Measurements from ENCODE around the gene CENPS.
"Not testable (repeated sequence)": the region's sequence is repeated elsewhere in the genome, so short reads cannot be mapped to it uniquely, and the experiment has no call there.

DNA sequence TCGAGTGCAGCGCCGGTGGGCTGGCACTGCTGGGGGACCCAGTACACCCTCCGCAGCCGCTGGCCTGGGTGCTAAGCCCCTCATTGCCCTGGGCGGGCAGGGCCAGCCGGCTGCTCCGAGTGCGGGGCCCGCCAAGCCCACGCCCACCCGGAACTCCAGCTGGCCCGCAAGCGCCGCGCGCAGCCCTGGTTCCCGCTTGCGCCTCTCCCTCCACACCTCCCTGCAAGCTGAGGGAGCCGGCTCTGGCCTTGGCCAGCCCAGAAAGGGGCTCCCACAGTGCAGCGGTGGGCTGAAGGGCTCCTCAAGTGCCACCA is 3.7 kb upstream of the CENPS start:
- TF ChIP-seq CTCF (IDR thresholded peaks at IDR 0.05); EZH2 (IDR thresholded peaks at IDR 0.05; ENCODE audit: borderline replicate concordance, insufficient read depth, low read depth, low read length, poor library complexity, severe bottlenecking): not testable (repeated sequence)

All from B cell (primary cell).